IMR-90 (cell line): ENCODE measurements around the gene FAM83F. TPM values are rescaled to one million over a fixed set of nuclear protein-coding genes. Genes with fewer than 3 reads are reported as not detected.
A peak's percentile ranks its signal among the peaks of the same experiment; 100 is the strongest.

Source experiments
- ATAC-seq: fragments of 200-7000 bp; cut with Tn5 transposase; 2 replicates; pipeline ENCODE4 v1.9.1; 2020; ENCODE audit warnings: low read depth, mild to moderate bottlenecking, moderate library complexity
- BruUV-seq: library from RNA; stranded (reverse); fragments of 400-500 nt; replicated peaks from 2 replicates; lab custom pipeline; 2021; lab: Mats Ljungman, UMichigan
- CTCF ChIA-PET: fragments of 300-600 bp; formaldehyde crosslinking; extraction: SDS; loops from one replicate; lab custom pipeline; 2021; ENCODE audit warnings: antibody characterized with exemption; lab: Yijun Ruan, JAX
- POLR2A ChIA-PET: fragments of 300-600 bp; sonication (Branson Sonifier 250); formaldehyde crosslinking; loops from one replicate; lab custom pipeline; 2022; ENCODE audit warnings: antibody characterized with exemption; ENCODE audit not compliant: unreplicated experiment; lab: Charles Lee
- DNase-seq: peaks from one replicate; pipeline ENCODE4 v3.0.0; 2013
- H2AFZ ChIP-seq: replicated peaks from 2 replicates; pipeline ENCODE3; 2013; ENCODE audit warnings: low read length, mild to moderate bottlenecking; ENCODE audit not compliant: poor library complexity
- H2AK5ac ChIP-seq: 2 replicates; pipeline ENCODE4 v1.6.1; 2013; ENCODE audit warnings: low read depth, low read length, inconsistent platforms
- H2AK9ac ChIP-seq: replicated peaks from 2 replicates; pipeline ENCODE3; 2013; ENCODE audit warnings: mild to moderate bottlenecking, low read depth, low read length, moderate library complexity; ENCODE audit not compliant: poor library complexity
- H2BK120ac ChIP-seq: 2 replicates; pipeline ENCODE4 v1.6.1; 2013; ENCODE audit warnings: low read depth, low read length, inconsistent platforms
- H2BK15ac ChIP-seq: 3 replicates; pipeline ENCODE4 v1.6.1; 2013; ENCODE audit warnings: low read depth, low read length, inconsistent platforms
- H2BK20ac ChIP-seq: 2 replicates; pipeline ENCODE4 v1.6.1; 2013; ENCODE audit warnings: low read depth, mild to moderate bottlenecking, inconsistent platforms, low read length, moderate library complexity
- H2BK5ac ChIP-seq: 2 replicates; pipeline ENCODE4 v1.6.1; 2013; ENCODE audit warnings: mild to moderate bottlenecking, low read depth, low read length, inconsistent platforms; ENCODE audit not compliant: poor library complexity, severe bottlenecking
- H3K14ac ChIP-seq: replicated peaks from 2 replicates; pipeline ENCODE4 v1.6.1; 2013; ENCODE audit warnings: low read depth, low read length, inconsistent platforms
- H3K18ac ChIP-seq: 2 replicates; pipeline ENCODE4 v1.6.1; 2013; ENCODE audit warnings: low read depth, low read length, control low read depth
- H3K23ac ChIP-seq: 2 replicates; pipeline ENCODE4 v1.6.1; 2013; ENCODE audit warnings: low read depth, low read length, inconsistent platforms
- H3K27ac ChIP-seq: 2 replicates; pipeline ENCODE4 v1.5.1; 2013; ENCODE audit warnings: mild to moderate bottlenecking, control low read depth, low read length; ENCODE audit not compliant: insufficient read depth
- H3K27me3 ChIP-seq: 2 replicates; pipeline ENCODE4 v1.6.1; 2013; ENCODE audit warnings: low read length; ENCODE audit not compliant: control insufficient read depth, insufficient read depth
- H3K36me3 ChIP-seq: 2 replicates; pipeline ENCODE4 v1.6.1; 2013; ENCODE audit warnings: low read length, mixed read lengths; ENCODE audit not compliant: control insufficient read depth, insufficient read depth
- H3K4ac ChIP-seq: 2 replicates; pipeline ENCODE4 v1.6.1; 2013; ENCODE audit warnings: low read depth, low read length, inconsistent platforms
- H3K4me1 ChIP-seq: 2 replicates; pipeline ENCODE4 v1.6.1; 2013; ENCODE audit warnings: low read length, mixed read lengths; ENCODE audit not compliant: control insufficient read depth, insufficient read depth
- H3K4me2 ChIP-seq: 2 replicates; pipeline ENCODE4 v1.6.1; 2013; ENCODE audit warnings: low read depth, mild to moderate bottlenecking, control low read depth, low read length, moderate library complexity
- H3K4me3 ChIP-seq: 2 replicates; pipeline ENCODE4 v1.5.1; 2013; ENCODE audit warnings: low read depth, mild to moderate bottlenecking, control low read depth, low read length, moderate library complexity; ENCODE audit not compliant: insufficient read depth
- H3K56ac ChIP-seq: 2 replicates; pipeline ENCODE4 v1.6.1; 2013; ENCODE audit warnings: low read length, inconsistent platforms; ENCODE audit not compliant: insufficient read depth; ENCODE audit errors: extremely low read depth
- H3K79me1 ChIP-seq, 2 experiments: 2 replicates each; pipeline ENCODE4 v1.6.1; 2013; ENCODE audit warnings: low read length in 2 of 2, inconsistent platforms in 1 of 2, low read depth in 1 of 2
- H3K9ac ChIP-seq: 2 replicates; pipeline ENCODE4 v1.6.1; 2013; ENCODE audit warnings: low read depth, low read length, control low read depth
- H3K9me1 ChIP-seq: 2 replicates; pipeline ENCODE4 v1.6.1; 2013; ENCODE audit warnings: low read length, inconsistent platforms; ENCODE audit not compliant: insufficient read depth
- H3K9me3 ChIP-seq: 2 replicates; pipeline ENCODE4 v1.6.1; 2013; ENCODE audit warnings: low read length; ENCODE audit not compliant: control insufficient read depth, insufficient read depth
- H4K20me1 ChIP-seq: 2 replicates; pipeline ENCODE4 v1.6.1; 2013; ENCODE audit warnings: low read length, inconsistent platforms; ENCODE audit not compliant: insufficient read depth
- H4K5ac ChIP-seq: 2 replicates; pipeline ENCODE4 v1.6.1; 2013; ENCODE audit warnings: mild to moderate bottlenecking, low read depth, low read length, control low read depth
- H4K8ac ChIP-seq, 2 experiments: 2 replicates each; pipeline ENCODE4 v1.6.1; 2013; ENCODE audit warnings: low read depth in 2 of 2, low read length in 2 of 2, control low read depth in 1 of 2, inconsistent platforms in 1 of 2
- H4K91ac ChIP-seq: 2 replicates; pipeline ENCODE4 v1.6.1; 2013; ENCODE audit warnings: low read depth, low read length, inconsistent platforms; ENCODE audit not compliant: insufficient read depth
- BHLHE40 ChIP-seq: fragments of 150-350 bp; IDR thresholded peaks from 2 replicates; pipeline ENCODE4 v1.6.1; 2016; ENCODE audit warnings: mild to moderate bottlenecking, low read depth, low read length
- CEBPB ChIP-seq: IDR thresholded peaks from 2 replicates; pipeline ENCODE4 v1.6.1; 2012; ENCODE audit warnings: low read depth, low read length, improper control_type of control experiment
- CHD1 ChIP-seq: IDR thresholded peaks from 2 replicates; pipeline ENCODE4 v1.6.1; 2012; ENCODE audit warnings: low read depth, low read length, improper control_type of control experiment
- CTCF ChIP-seq: conservative IDR thresholded peaks from 2 replicates; pipeline ENCODE4 v1.5.1; 2012; ENCODE audit warnings: mild to moderate bottlenecking, low read depth, low read length, improper control_type of control experiment
- ELK1 ChIP-seq: fragments of 150-350 bp; IDR thresholded peaks from 2 replicates; pipeline ENCODE4 v1.6.1; 2016; ENCODE audit warnings: low read depth, mild to moderate bottlenecking, low read length, moderate library complexity, borderline replicate concordance
- MAZ ChIP-seq: IDR thresholded peaks from 2 replicates; pipeline ENCODE4 v1.6.1; 2012; ENCODE audit warnings: low read depth, mild to moderate bottlenecking, low read length, improper control_type of control experiment, moderate library complexity, borderline replicate concordance
- MXI1 ChIP-seq: IDR thresholded peaks from 2 replicates; pipeline ENCODE4 v1.6.1; 2012; ENCODE audit warnings: low read depth, mild to moderate bottlenecking, low read length, moderate library complexity, borderline replicate concordance
- NFE2L2 ChIP-seq: fragments of 150-350 bp; IDR thresholded peaks from 2 replicates; pipeline ENCODE4 v1.6.1; 2016; ENCODE audit warnings: low read depth, mild to moderate bottlenecking, low read length
- POLR2A ChIP-seq: IDR thresholded peaks from 2 replicates; pipeline ENCODE4 v1.6.1; 2012; ENCODE audit warnings: mild to moderate bottlenecking, low read depth, low read length
- RCOR1 ChIP-seq: IDR thresholded peaks from 2 replicates; pipeline ENCODE4 v1.6.1; 2012; ENCODE audit warnings: mild to moderate bottlenecking, low read length, improper control_type of control experiment; ENCODE audit not compliant: insufficient replicate concordance
- SMC3 ChIP-seq: fragments of 150-350 bp; IDR thresholded peaks from 2 replicates; pipeline ENCODE4 v1.6.1; 2016; ENCODE audit warnings: low read depth, mild to moderate bottlenecking, antibody characterized with exemption, low read length, moderate library complexity
- USF2 ChIP-seq: fragments of 150-350 bp; IDR thresholded peaks from 2 replicates; pipeline ENCODE4 v1.6.1; 2017; ENCODE audit warnings: mild to moderate bottlenecking, antibody characterized with exemption, low read length, low read depth
- WGBS, 2 experiments: methylation state at CpG; one replicate each; pipeline versions ENCODE4 v1.1.5 to v1.1.7; 2013; ENCODE audit warnings: missing lambda C conversion rate in 2 of 2; ENCODE audit not compliant: insufficient read length in 1 of 2; ENCODE audit errors: extremely low coverage in 2 of 2; 5-methylcytosine and 5-hydroxymethylcytosine counted together
- dilution Hi-C: fragments of 300-500 bp; cut with HindIII; formaldehyde crosslinking; loops from one replicate; pipeline ENCODE4 v1.14.3; 2018; ENCODE audit warnings: low sequenced_read_pairs; ENCODE audit not compliant: unreplicated experiment
- in situ Hi-C: fragments of 300-500 bp; cut with MboI; formaldehyde crosslinking; loops from 3 replicates; pipeline ENCODE4 v1.14.3; 2019; ENCODE audit warnings: low sequenced_read_pairs, inconsistent platforms, mixed read lengths
- intact Hi-C: fragments of 100-400 bp; cut with micrococcal nuclease; formaldehyde crosslinking; loops from 2 replicates; pipeline ENCODE4 v1.10.0; 2022
- polyA plus RNA-seq, 3 experiments: library from polyadenylated mRNA; depleted of rRNA; stranded (reverse); fragments of >200 nt; gene quantifications; 2 replicates each; pipeline ENCODE4 v1.2.3, GENCODE V29; 2012; ENCODE audit warnings: low replicate concordance in 1 of 3
- total RNA-seq: library from RNA; depleted of rRNA; stranded (reverse); fragments of >200 nt; gene quantifications from 2 replicates; pipeline ENCODE4 v1.2.3, GENCODE V29; 2012

Gene FAM83F
- total and polyA plus RNA-seq, 2 of the 4 experiments (the other 2 are of a cell fraction), result not detected

- Histone ChIP-seq H3K4me3 (peak overlapping the region; percentile 88), H2BK120ac (peak overlapping the region; percentile 68), H3K27me3 (peaks cover 19% of the 10 kb centered on the region), H3K9ac (peak overlapping the region; percentile 57), H2AK9ac (peak overlapping the region; percentile 60), H3K9me3 (no peaks in the 10 kb centered on the region), H3K79me1 (peaks cover 3 to 12% of the 10 kb centered on the region in 2 experiments; a peak in 3 of 4 replicates), H3K56ac (peak overlapping the region; percentile 38), H4K5ac (peak overlapping the region; percentile 95), H2AK5ac (no peak overlapping the region), H2BK20ac (0 out of 2 replicates have a peak overlapping the region, but pooled peaks have one; percentile 56), H2AFZ (peak overlapping the region; percentile 96), H4K8ac (peak overlapping the region; percentile 91 to 99), H3K4me2 (peak overlapping the region; percentile 84), H2BK15ac (peak overlapping the region; percentile 28; the same call in 1 of the 3 replicates), H3K36me3 (no peaks in the 10 kb centered on the region), H4K20me1 (no peaks in the 10 kb centered on the region; the same call in 1 of the 2 replicates), H3K18ac (peak overlapping the region; percentile 36; the same call in 1 of the 2 replicates), H3K27ac (peak overlapping the region; percentile 62), H2BK5ac (peak overlapping the region; percentile 74), H4K91ac (peak overlapping the region; percentile 74), H3K14ac (peak overlapping the region; percentile 90), H3K4me1 (no peaks in the 10 kb centered on the region), H3K9me1 (no peaks in the 10 kb centered on the region), H3K4ac (peak overlapping the region; percentile 84), H3K23ac (peak overlapping the region; percentile 72; the same call in 1 of the 2 replicates)
- intact Hi-C loops, result loop anchor here (1.0 to 2.0 kb wide), 2 partner anchors 133 to 302 kb away; partner anchors contain the start of genes ADSL and TNRC6B
- CTCF ChIA-PET, result interaction anchor here (0.5 to 1.6 kb wide), 8 partner anchors 135 to 1245 kb away, joined by 3 to 5 read pairs (median 4); no protein-coding TSS in a partner anchor
- ATAC-seq, result peak; percentile 94
- 0% methylated on average over 19 of the region's 34 CpGs; no CpG with 5 or more reads in 1 of the 2 experiments for WGBS, 2 experiments
- dilution Hi-C loops, result no loop called here
- POLR2A ChIA-PET, result interaction anchor here (0.5 to 1.0 kb wide), 9 partner anchors 15 to 872 kb away, joined by 3 to 16 read pairs (median 4); no protein-coding TSS in a partner anchor
- DNase-seq, result peak; percentile 99
- no TSS peak for BruUV-seq
- in situ Hi-C loops, result loop anchor here (10.0 to 25.0 kb wide), 2 partner anchors 301 to 882 kb away; partner anchors contain the start of genes ADSL and CBX7
- TF ChIP-seq RCOR1 (no peak), NFE2L2 (no peak), USF2 (peak; percentile 63; the same call in 1 of the 2 replicates), BHLHE40 (no peak), CEBPB (no peak), POLR2A (peak; percentile 90), SMC3 (no peak), MAZ (peak; percentile 47; the same call in 1 of the 2 replicates), CHD1 (no peak), CTCF (no peak), MXI1 (peak; percentile 21; the same call in 1 of the 2 replicates), ELK1 (no peak)
Observed at GRCh38 chr22:40044102-40044869, 49.5 kb downstream of the FAM83F start.
